Subcutaneous abdominal adipose tissue (tissue), 5 donors: ENCODE measurements around the gene ANKRD11.
A peak's percentile ranks its signal among the peaks of the same experiment; 100 is the strongest.

Source experiments
- H3K27ac ChIP-seq: one replicate; pipeline ENCODE4 v1.7.0; 2013; ENCODE audit warnings: low read depth, mild to moderate bottlenecking, inconsistent platforms, low read length, moderate library complexity
- H3K27me3 ChIP-seq, 5 donors: one replicate each; pipeline ENCODE4 v1.7.0; 2013; ENCODE audit warnings: low read length in 5 of 5, inconsistent platforms in 1 of 5; ENCODE audit not compliant: control insufficient read depth in 5 of 5, insufficient read depth in 4 of 5
- H3K36me3 ChIP-seq, 5 donors: one replicate each; pipeline ENCODE4 v1.7.0; 2013; ENCODE audit warnings: low read length in 5 of 5; ENCODE audit not compliant: control insufficient read depth in 5 of 5, insufficient read depth in 5 of 5
- H3K4me1 ChIP-seq, 5 donors: one replicate each; pipeline ENCODE4 v1.7.0; 2013; ENCODE audit warnings: low read length in 5 of 5, mild to moderate bottlenecking in 3 of 5, moderate library complexity in 1 of 5; ENCODE audit not compliant: control insufficient read depth in 5 of 5, insufficient read depth in 5 of 5
- H3K4me3 ChIP-seq, 5 donors: one replicate each; pipeline ENCODE4 v1.7.0; 2013; ENCODE audit warnings: low read length in 5 of 5, low read depth in 1 of 5
- H3K9ac ChIP-seq, 5 donors: one replicate each; pipeline ENCODE4 v1.7.0; 2013; ENCODE audit warnings: low read length in 5 of 5, mild to moderate bottlenecking in 4 of 5, moderate library complexity in 3 of 5
- H3K9me3 ChIP-seq, 5 donors: one replicate each; pipeline ENCODE4 v1.7.0; 2013; ENCODE audit warnings: low read length in 5 of 5; ENCODE audit not compliant: control insufficient read depth in 5 of 5
- donor health status: healthy.
- donor health status: healthy.
- donor health status: healthy.
- donor health status: healthy.
- donor health status: healthy.

Gene ANKRD11

GRCh38 chr16:89490439-89491237, at the start of gene ANKRD11:
ANKRD11 (minus strand) TSS chr16:89490561; CDS start chr16:89317019, 173,542 bp downstream.
- peaks cover 0 to 3% (median 0%) of the 10 kb centered on the region in 5 donors for H3K36me3 ChIP-seq
- no peaks in the 10 kb centered on the region for H3K9me3 ChIP-seq
- H3K27me3 ChIP-seq, result no peaks in the 10 kb centered on the region
- H3K27ac ChIP-seq, result peak within 1 kb of the TSS; percentile 91
- H3K4me3 ChIP-seq, result peak within 1 kb of the TSS; percentile 80 to 92 (median 88)
- H3K4me1 ChIP-seq, result peaks cover 13 to 44% (median 37%) of the 10 kb centered on the region in 5 donors
- peak within 1 kb of the TSS; percentile 82 to 94 (median 92) for H3K9ac ChIP-seq

GRCh38 chr16:89538286-89538685, 47.9 kb upstream of the ANKRD11 start:
- Histone ChIP-seq H3K27ac (no peak overlapping the region), H3K9me3 (no peaks in the 10 kb centered on the region), H3K4me1 (peaks cover 3 to 21% (median 19%) of the 10 kb centered on the region in 5 donors), H3K27me3 (no peaks in the 10 kb centered on the region), H3K4me3 (no peak overlapping the region), H3K36me3 (peaks cover 0 to 77% (median 57%) of the 10 kb centered on the region in 5 donors), H3K9ac (no peak overlapping the region)

GRCh38 chr16:89537549-89537925, 47.2 kb upstream of the ANKRD11 start:
- Histone ChIP-seq H3K27ac (no peak overlapping the region), H3K36me3 (peaks cover 0 to 82% (median 62%) of the 10 kb centered on the region in 5 donors), H3K9ac (no peak overlapping the region), H3K4me1 (peaks cover 3 to 22% (median 19%) of the 10 kb centered on the region in 5 donors), H3K27me3 (no peaks in the 10 kb centered on the region), H3K9me3 (no peaks in the 10 kb centered on the region), H3K4me3 (no peak overlapping the region)

GRCh38 chr16:89536886-89537548, 46.7 kb upstream of the ANKRD11 start:
- H3K4me3 ChIP-seq, result no peak overlapping the region
- H3K9me3 ChIP-seq, result no peaks in the 10 kb centered on the region
- no peak overlapping the region for H3K9ac ChIP-seq
- H3K4me1 ChIP-seq, result peaks cover 3 to 26% (median 22%) of the 10 kb centered on the region in 5 donors
- H3K27me3 ChIP-seq, result no peaks in the 10 kb centered on the region
- H3K36me3 ChIP-seq, result peaks cover 0 to 82% (median 66%) of the 10 kb centered on the region in 5 donors
- H3K27ac ChIP-seq, result no peak overlapping the region

GRCh38 chr16:89536371-89536770, 46.0 kb upstream of the ANKRD11 start:
- Histone ChIP-seq H3K4me3 (no peak overlapping the region), H3K27ac (no peak overlapping the region), H3K36me3 (peaks cover 0 to 82% (median 68%) of the 10 kb centered on the region in 5 donors), H3K27me3 (no peaks in the 10 kb centered on the region), H3K9me3 (no peaks in the 10 kb centered on the region), H3K9ac (no peak overlapping the region), H3K4me1 (peaks cover 3 to 33% (median 22%) of the 10 kb centered on the region in 5 donors)

GRCh38 chr16:89534252-89534756, 43.9 kb upstream of the ANKRD11 start:
- Histone ChIP-seq H3K9me3 (no peaks in the 10 kb centered on the region), H3K27ac (peak overlapping the region; percentile 47), H3K4me1 (peaks cover 3 to 37% (median 22%) of the 10 kb centered on the region in 5 donors), H3K27me3 (no peaks in the 10 kb centered on the region), H3K9ac (peak overlapping the region in 1 of 5 donors; percentile 14), H3K36me3 (peaks cover 0 to 86% (median 74%) of the 10 kb centered on the region in 5 donors), H3K4me3 (no peak overlapping the region)

- Histone ChIP-seq H3K9ac (no peak overlapping the region), H3K27ac (no peak overlapping the region), H3K9me3 (no peaks in the 10 kb centered on the region), H3K27me3 (no peaks in the 10 kb centered on the region), H3K4me1 (peaks cover 3 to 37% (median 22%) of the 10 kb centered on the region in 5 donors), H3K36me3 (peaks cover 5 to 91% (median 70%) of the 10 kb centered on the region in 5 donors), H3K4me3 (no peak overlapping the region)
Observed at GRCh38 chr16:89531821-89532526, 41.6 kb upstream of the ANKRD11 start.

- no peaks in the 10 kb centered on the region for H3K9me3 ChIP-seq
- H3K4me3 ChIP-seq, result no peak overlapping the region
- H3K27me3 ChIP-seq, result no peaks in the 10 kb centered on the region
- no peak overlapping the region for H3K9ac ChIP-seq
- H3K4me1 ChIP-seq, result peaks cover 3 to 37% (median 22%) of the 10 kb centered on the region in 5 donors
- peaks cover 6 to 97% (median 78%) of the 10 kb centered on the region in 5 donors for H3K36me3 ChIP-seq
- no peak overlapping the region for H3K27ac ChIP-seq
Observed at GRCh38 chr16:89530401-89531381, 40.3 kb upstream of the ANKRD11 start.

GRCh38 chr16:89529097-89529496, 38.7 kb upstream of the ANKRD11 start:
- no peaks in the 10 kb centered on the region for H3K9me3 ChIP-seq
- no peak overlapping the region for H3K9ac ChIP-seq
- peaks cover 3 to 35% (median 8%) of the 10 kb centered on the region in 5 donors for H3K4me1 ChIP-seq
- H3K27ac ChIP-seq, result no peak overlapping the region
- peaks cover 6 to 98% (median 78%) of the 10 kb centered on the region in 5 donors for H3K36me3 ChIP-seq
- H3K27me3 ChIP-seq, result no peaks in the 10 kb centered on the region
- no peak overlapping the region for H3K4me3 ChIP-seq
